Measurements from ENCODE around the gene TMBIM6. TPM values are rescaled to one million over a fixed set of nuclear protein-coding genes. Genes with fewer than 3 reads are reported as not detected.

Gene TMBIM6
- total RNA-seq, 1 donor from 2014 or later, result 388 TPM

GRCh38 chr12:49813131-49813530 lies 71.8 kb downstream of the TMBIM6 start:
- no peak for DNase-seq (ENCODE audit: extremely low read depth, low read depth, low spot score)

Other genes starting within 250 kb of the TMBIM6 start
- gene KCNH3, start 202.5 kb upstream of the TMBIM6 start, total RNA-seq, result not detected in 2 replicates
- 59.7 and 67.1 TPM in 2 replicates for gene MCRS1, start 173.4 kb upstream of the TMBIM6 start, total RNA-seq
- gene FAM186B, start 135.9 kb upstream of the TMBIM6 start, total RNA-seq, result 0.05 and 0.12 TPM in 2 replicates
- 6.3 and 20.5 TPM in 2 replicates for gene PRPF40B, start 118.0 kb upstream of the TMBIM6 start, total RNA-seq
- 86.0 and 148 TPM in 2 replicates for gene FMNL3, start 34.2 kb upstream of the TMBIM6 start, total RNA-seq
- 36.1 and 63.0 TPM in 2 replicates for gene NCKAP5L, start 86.9 kb downstream of the TMBIM6 start, total RNA-seq
- gene BCDIN3D, start 101.5 kb downstream of the TMBIM6 start, total RNA-seq, result 1.1 and 3.8 TPM in 2 replicates
- gene FAIM2, start 162.3 kb downstream of the TMBIM6 start, total RNA-seq, result not detected in 2 replicates
- not detected in 2 replicates for gene AQP2, start 209.2 kb downstream of the TMBIM6 start, total RNA-seq
- gene AQP5, start 220.3 kb downstream of the TMBIM6 start, total RNA-seq, result not detected in 2 replicates
- not detected in 2 replicates for gene AQP6, start 231.4 kb downstream of the TMBIM6 start, total RNA-seq